RWPE2 (cell line): ENCODE results near the gene POFUT2.

ENCODE experiments used
- ATAC-seq: fragments of 200-7000 bp; cut with Tn5 transposase; 3 replicates; pipeline ENCODE4 v1.9.1; 2021; ENCODE audit warnings: low read depth
- DNase-seq: peaks from one replicate; pipeline ENCODE4 v3.0.0-alpha.2; 2020; ENCODE audit warnings: low spot score
- H3K27ac ChIP-seq: fragments of 450-650 bp; 2 replicates; pipeline ENCODE4 v1.5.1; 2017; ENCODE audit warnings: mild to moderate bottlenecking; ENCODE audit not compliant: poor library complexity, severe bottlenecking
- H3K27me3 ChIP-seq: fragments of 250-450 bp; sonication (Bioruptor Pico); 2 replicates; pipeline ENCODE4 v1.5.1; 2021; ENCODE audit warnings: mild to moderate bottlenecking, moderate library complexity; ENCODE audit not compliant: insufficient read depth, poor library complexity, severe bottlenecking
- H3K36me3 ChIP-seq: fragments of 250-450 bp; sonication (Bioruptor Pico); 2 replicates; pipeline ENCODE4 v1.5.1; 2020; ENCODE audit warnings: low read depth, mild to moderate bottlenecking, moderate library complexity
- H3K4me1 ChIP-seq: fragments of 250-450 bp; sonication (Bioruptor Pico); 2 replicates; pipeline ENCODE4 v1.5.1; 2021; ENCODE audit warnings: mild to moderate bottlenecking, moderate library complexity; ENCODE audit not compliant: insufficient read depth, poor library complexity, severe bottlenecking
- H3K4me3 ChIP-seq: fragments of 250-450 bp; sonication (Bioruptor Pico); 2 replicates; pipeline ENCODE4 v1.5.1; 2021; ENCODE audit warnings: mild to moderate bottlenecking, moderate library complexity; ENCODE audit not compliant: severe bottlenecking
- H3K9me3 ChIP-seq: fragments of 250-450 bp; sonication (Bioruptor Pico); 2 replicates; pipeline ENCODE4 v1.5.1; 2021; ENCODE audit warnings: mild to moderate bottlenecking, moderate library complexity; ENCODE audit not compliant: severe bottlenecking
- CTCF ChIP-seq: fragments of 450-650 bp; IDR thresholded peaks from one replicate; pipeline ENCODE4 v1.5.1; 2017; ENCODE audit warnings: mild to moderate bottlenecking, moderate library complexity; ENCODE audit not compliant: poor library complexity, severe bottlenecking

Gene POFUT2

GRCh38 chr21:45237401-45237800 is 50.3 kb downstream of the POFUT2 start:
- Histone ChIP-seq H3K27ac (no peak overlapping the region), H3K4me1 (no peaks in the 10 kb centered on the region), H3K4me3 (no peak overlapping the region), H3K9me3 (peaks cover 2% of the 10 kb centered on the region), H3K36me3 (no peaks in the 10 kb centered on the region), H3K27me3 (peaks cover 32% of the 10 kb centered on the region)
- TF ChIP-seq CTCF = no peak
- ATAC-seq (no peak), DNase-seq (no peak)

DNA sequence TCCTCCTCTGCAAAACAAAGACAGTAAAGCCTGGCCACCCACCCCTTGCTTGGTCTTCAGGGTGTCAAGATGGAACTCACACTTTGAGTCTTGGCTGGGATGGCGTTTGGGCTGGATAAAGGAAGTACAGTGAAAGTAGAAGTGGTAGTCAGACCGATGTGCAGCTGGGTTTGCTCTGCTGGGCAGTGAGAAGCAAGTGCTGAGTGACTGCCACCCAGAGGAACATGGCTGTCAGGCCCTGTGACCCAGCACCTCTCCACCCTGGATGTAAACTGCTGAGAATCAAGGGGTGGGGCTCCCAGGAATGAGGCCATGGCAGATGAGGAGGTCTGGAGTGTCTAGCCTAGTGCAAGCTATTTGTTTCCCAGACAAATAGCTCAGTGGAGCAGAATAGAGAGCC is 51.2 kb downstream of the POFUT2 start:
- Histone ChIP-seq H3K4me1 (no peaks in the 10 kb centered on the region), H3K27ac (no peak overlapping the region), H3K4me3 (no peak overlapping the region), H3K27me3 (peaks cover 38% of the 10 kb centered on the region), H3K36me3 (no peaks in the 10 kb centered on the region), H3K9me3 (peaks cover 2% of the 10 kb centered on the region)
- no peak for TF ChIP-seq CTCF
- no peak for ATAC-seq
- DNase-seq = no peak

- peaks cover 38% of the 10 kb centered on the region for H3K27me3 ChIP-seq
- DNase-seq (no peak), ATAC-seq (no peak)
- H3K4me1 ChIP-seq = no peaks in the 10 kb centered on the region
- H3K9me3 ChIP-seq = peaks cover 2% of the 10 kb centered on the region
- H3K36me3 ChIP-seq = no peaks in the 10 kb centered on the region
- H3K27ac ChIP-seq = no peak overlapping the region
- H3K4me3 ChIP-seq = no peak overlapping the region
- TF ChIP-seq CTCF = no peak
Observed at GRCh38 chr21:45235488-45235887, 52.2 kb downstream of the POFUT2 start.

- Histone ChIP-seq H3K9me3 (peaks cover 2% of the 10 kb centered on the region), H3K4me3 (no peak overlapping the region), H3K36me3 (no peaks in the 10 kb centered on the region), H3K27me3 (peaks cover 38% of the 10 kb centered on the region), H3K27ac (no peak overlapping the region), H3K4me1 (no peaks in the 10 kb centered on the region)
- DNase-seq (no peak), ATAC-seq (no peak)
- TF ChIP-seq CTCF = no peak
Observed at GRCh38 chr21:45234965-45235364, 52.7 kb downstream of the POFUT2 start.

DNA sequence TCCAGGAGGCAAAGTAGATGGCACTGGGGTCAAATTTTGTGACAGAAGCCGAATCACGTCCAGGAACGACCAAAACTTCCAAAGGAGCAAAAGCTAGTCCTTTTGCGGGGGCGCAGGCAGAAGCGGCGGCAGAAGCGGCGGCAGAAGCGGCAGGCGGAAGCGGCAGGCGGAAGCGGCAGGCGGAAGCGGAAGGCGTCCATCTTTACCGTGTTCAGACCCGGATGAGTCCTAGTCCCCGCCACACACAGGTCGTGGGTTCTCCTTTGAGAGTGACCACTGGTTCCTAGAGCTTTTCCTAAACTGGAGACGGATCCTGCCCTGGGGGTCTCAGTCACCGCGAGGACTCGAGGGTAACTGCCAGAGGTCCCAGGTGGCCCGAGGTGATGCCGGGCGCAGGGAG is 53.6 kb downstream of the POFUT2 start:
- Histone ChIP-seq H3K4me1 (no peaks in the 10 kb centered on the region), H3K36me3 (no peaks in the 10 kb centered on the region), H3K4me3 (no peak overlapping the region), H3K27me3 (peaks cover 38% of the 10 kb centered on the region), H3K27ac (no peak overlapping the region), H3K9me3 (no peaks in the 10 kb centered on the region)
- TF ChIP-seq CTCF = no peak
- ATAC-seq (no peak), DNase-seq (no peak)
